Epithelial cell of prostate (primary cell): ENCODE results near the gene DICER1.

Experiments used
- DNase-seq: peaks from one replicate; pipeline ENCODE4 v3.0.0-alpha.2; 2011; ENCODE audit warnings: low read depth, low spot score
- H3K27ac ChIP-seq: fragments of 450-650 bp; 2 replicates; pipeline ENCODE4 v1.5.1; 2017; ENCODE audit warnings: mild to moderate bottlenecking

DICER1 gene

DNA sequence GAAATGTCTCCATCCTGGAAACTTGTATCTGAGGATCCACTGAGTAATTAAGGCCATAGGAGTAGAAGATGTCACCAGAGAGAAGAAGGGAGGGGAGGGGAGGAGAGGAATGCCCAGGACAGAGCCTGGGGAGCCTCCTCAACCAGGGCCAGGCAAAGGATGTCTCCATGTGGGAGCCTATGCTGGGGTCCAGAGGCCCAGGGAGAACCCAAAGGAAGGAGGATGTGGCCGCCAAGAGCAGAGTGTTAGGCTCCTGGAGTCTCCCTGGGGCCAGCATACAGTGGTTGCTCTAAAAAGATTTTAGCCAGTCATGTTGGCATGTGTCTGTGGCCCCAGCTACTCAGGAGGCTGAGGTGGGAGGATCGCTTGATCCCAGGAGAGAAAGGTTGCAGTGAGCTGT lies 92.6 kb downstream of the DICER1 start:
- no peak overlapping the region for H3K27ac ChIP-seq
- no peak for DNase-seq

- DNase-seq: no peak
- no peak overlapping the region for H3K27ac ChIP-seq
Observed at GRCh38 chr14:95064256-95064655, 93.1 kb downstream of the DICER1 start.

DNA sequence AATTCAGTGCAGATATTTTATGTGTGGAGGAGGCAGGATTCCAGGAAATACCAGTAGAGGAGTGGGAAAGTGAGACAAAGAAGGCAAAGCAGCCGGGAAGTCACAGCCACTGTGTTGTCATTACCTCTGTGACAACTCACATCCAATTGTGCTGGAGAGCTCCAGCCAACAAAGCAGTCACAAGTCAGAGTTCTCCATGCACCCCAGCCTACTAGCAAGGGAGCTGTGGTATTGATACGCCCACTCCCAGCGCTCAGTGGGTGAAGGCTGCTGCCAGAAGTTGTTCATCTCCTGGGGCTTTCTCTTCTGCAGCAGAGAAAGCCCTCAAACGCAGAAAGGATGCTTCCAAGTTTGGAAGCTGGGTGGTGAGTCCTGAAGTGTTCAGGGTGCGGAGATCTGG lies 93.9 kb downstream of the DICER1 start:
- DNase-seq: no peak

GRCh38 chr14:95062946-95063345 lies 94.4 kb downstream of the DICER1 start:
- DNase-seq: no peak
- H3K27ac ChIP-seq: no peak overlapping the region

More for the DNA sequence above, 93.9 kb downstream of the DICER1 start:
- H3K27ac ChIP-seq: no peak overlapping the region

DNA sequence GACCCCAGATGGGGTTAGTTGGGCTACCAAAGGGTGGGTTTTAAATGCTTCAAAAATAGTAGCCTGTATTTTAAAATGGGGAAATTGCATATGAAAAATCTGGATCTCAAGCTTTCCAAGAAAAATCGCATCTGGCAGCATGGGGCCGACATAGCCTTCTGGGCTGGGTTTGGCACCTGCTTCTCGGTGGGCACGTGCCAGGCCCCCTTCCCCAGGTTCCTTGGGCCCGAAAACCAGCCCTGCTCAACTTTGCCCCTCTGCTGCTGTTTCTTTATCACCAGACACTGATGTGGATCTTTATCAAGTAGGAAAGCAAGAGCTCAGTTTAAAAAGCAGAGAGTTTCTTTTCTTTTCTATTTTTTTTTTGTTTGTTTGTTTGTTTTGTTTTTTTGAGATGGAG lies 95.1 kb downstream of the DICER1 start:
- H3K27ac ChIP-seq: no peak overlapping the region
- no peak for DNase-seq

GRCh38 chr14:95061317-95062093 lies 95.8 kb downstream of the DICER1 start:
- H3K27ac ChIP-seq: no peak overlapping the region
- DNase-seq: no peak

- H3K27ac ChIP-seq: no peak overlapping the region
- DNase-seq: no peak
Observed at GRCh38 chr14:95059126-95059525, 98.2 kb downstream of the DICER1 start.

DNA sequence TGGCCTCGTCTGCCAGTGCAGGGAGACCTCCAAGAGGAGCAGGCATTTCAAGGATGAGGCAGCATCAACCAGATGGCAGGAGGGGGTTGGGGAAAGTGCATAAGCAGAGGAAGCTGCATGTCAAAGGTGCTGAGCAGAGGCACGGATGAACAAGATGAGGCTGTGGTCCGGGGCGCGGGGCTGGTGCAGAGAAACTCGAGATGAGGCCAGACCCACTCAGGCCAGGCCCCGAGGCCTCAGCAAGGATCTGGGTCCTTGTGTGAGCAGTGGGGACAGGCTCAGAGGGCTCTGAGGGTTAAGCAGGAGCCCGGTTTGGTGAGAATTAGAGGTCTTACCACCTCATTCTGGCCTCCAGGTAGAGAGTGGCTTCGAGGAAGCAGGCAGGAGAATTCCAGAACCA lies 98.8 kb downstream of the DICER1 start:
- H3K27ac ChIP-seq: no peak overlapping the region
- DNase-seq: no peak

- no peak overlapping the region for H3K27ac ChIP-seq
- DNase-seq: no peak
Observed at GRCh38 chr14:95057851-95058250, 99.5 kb downstream of the DICER1 start.

DNA sequence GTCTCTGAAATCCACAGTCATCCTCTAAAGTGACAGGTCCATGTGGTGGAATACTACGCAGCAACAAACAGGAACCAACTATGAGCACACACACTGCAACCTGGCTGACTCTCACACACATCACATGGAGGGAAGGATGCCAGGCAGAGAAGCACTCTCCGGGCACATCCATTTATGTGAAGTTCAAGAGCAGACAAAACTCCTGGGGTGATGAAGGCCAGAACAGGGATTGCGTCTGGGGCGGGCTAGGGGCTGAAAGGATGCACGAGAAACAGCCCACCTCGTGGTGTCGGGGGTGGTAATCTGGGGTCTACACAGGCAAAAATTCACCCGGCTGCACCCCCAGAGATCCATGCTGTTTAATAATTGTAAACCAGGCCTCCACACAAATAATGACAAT lies 100.2 kb downstream of the DICER1 start:
- H3K27ac ChIP-seq: no peak overlapping the region
- no peak for DNase-seq

- no peak for DNase-seq
- no peak overlapping the region for H3K27ac ChIP-seq
Observed at GRCh38 chr14:95056476-95056875, 100.9 kb downstream of the DICER1 start.

DNA sequence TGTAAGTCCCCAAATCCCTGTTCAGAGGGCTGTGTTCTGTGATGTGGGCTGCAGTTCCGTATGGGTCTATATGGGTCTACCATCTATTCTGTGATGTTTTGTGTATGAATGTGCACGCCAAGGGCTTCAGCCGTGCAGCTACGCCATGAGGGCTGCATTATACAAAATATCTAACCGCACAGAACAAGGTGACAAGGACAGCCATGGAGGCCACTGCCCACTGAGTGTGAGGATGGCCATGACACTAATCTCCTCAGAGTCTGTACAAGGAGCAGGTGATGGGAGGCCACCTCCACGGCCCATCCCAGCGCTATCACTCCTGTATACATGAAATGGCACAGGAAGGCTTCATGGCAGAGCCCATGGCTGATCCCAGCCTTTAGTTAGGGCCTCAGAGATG lies 102.0 kb downstream of the DICER1 start:
- DNase-seq: no peak
- H3K27ac ChIP-seq: no peak overlapping the region

GRCh38 chr14:95054346-95055280 lies 102.7 kb downstream of the DICER1 start:
- DNase-seq: no peak
- no peak overlapping the region for H3K27ac ChIP-seq

- no peak overlapping the region for H3K27ac ChIP-seq
- no peak for DNase-seq
Observed at GRCh38 chr14:95052016-95052585, 105.2 kb downstream of the DICER1 start.

DNA sequence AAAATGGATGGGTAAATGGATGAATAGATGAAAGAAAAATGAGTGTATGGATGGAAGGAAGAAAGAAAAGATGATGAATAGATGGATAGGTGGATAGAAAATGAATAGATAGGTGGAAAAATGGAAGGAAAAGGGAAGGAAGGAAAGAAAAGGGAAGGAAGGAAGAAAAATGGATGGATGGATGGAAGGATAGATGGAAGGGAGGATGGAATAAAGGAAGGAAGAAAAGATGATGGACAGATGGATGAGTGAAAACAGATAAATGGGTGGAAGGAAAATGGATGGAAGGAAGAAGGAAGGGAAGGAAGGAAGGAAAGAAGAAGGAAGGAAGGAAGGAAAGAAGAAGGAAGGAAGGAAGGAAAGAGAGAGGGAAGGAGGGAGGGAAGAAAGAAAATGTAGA lies 107.4 kb downstream of the DICER1 start:
- H3K27ac ChIP-seq: no peak overlapping the region
- DNase-seq: no peak

- H3K27ac ChIP-seq: no peak overlapping the region
- no peak for DNase-seq
Observed at GRCh38 chr14:95048771-95049312, 108.5 kb downstream of the DICER1 start.

DNA sequence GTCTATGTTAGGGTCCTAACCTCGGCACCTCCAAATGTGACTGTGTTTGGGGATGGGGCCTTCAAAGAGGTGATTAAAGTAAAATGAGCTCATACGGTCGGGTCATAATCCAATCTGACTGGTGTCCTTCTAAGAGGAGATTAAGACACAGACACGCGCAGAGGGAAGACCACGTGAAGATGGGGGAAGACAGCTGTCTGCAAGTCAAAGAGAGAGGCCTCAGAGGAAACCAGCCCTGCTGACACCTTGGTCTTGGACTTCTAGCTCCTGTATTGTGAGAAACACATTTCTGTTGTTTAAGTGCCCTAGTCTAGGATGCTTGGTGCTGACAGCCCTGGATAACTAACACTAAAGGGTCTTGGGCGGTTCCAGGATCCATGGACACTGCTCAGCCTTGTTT lies 109.6 kb downstream of the DICER1 start:
- no peak overlapping the region for H3K27ac ChIP-seq
- no peak for DNase-seq

DNA sequence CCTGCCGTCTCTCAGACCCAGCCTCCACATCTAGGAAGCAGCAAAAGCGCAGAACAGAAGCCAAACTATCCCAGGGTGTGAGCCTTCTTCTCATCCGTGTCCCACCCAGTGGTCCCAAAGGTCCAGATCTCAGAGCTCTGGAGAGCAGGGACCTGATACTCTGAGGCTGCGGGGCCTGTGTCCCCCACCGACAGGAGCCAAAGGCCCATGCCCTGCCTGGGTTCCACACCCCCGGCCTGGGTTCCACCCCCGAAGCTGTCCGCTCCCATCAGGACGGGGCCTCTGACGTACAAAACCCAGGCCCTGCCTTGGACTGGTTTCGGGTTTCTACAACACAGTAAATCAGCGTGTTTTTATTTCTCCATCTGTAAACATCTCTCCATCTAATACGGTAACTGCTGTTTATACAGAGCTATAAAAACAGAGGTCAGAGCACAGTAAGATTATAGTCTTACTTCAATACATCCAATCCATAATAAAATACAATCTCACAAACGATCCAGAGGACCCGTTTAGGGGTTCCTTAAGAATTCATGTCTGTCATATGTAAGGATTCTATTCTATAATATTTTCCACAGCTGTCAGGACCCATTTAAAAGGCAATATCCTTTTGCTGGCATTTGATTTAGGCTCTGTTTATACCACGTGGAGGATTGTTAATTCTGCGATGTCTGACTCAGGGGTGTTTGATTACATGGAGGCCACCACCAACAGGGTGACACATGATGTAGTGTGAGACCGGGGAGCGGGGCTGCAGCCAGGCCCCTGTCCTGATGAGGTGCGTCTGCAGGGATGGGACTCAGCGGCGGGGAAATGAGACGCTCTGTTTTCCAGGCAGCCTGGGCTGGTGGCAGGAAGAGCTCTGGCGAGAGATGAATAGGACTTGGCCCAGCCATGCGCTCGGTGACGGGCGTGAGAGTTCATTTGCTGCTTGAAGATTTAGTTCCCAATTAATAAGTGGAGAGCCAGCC lies 110.3 kb downstream of the DICER1 start:
- DNase-seq: no peak
- no peak overlapping the region for H3K27ac ChIP-seq

DNA sequence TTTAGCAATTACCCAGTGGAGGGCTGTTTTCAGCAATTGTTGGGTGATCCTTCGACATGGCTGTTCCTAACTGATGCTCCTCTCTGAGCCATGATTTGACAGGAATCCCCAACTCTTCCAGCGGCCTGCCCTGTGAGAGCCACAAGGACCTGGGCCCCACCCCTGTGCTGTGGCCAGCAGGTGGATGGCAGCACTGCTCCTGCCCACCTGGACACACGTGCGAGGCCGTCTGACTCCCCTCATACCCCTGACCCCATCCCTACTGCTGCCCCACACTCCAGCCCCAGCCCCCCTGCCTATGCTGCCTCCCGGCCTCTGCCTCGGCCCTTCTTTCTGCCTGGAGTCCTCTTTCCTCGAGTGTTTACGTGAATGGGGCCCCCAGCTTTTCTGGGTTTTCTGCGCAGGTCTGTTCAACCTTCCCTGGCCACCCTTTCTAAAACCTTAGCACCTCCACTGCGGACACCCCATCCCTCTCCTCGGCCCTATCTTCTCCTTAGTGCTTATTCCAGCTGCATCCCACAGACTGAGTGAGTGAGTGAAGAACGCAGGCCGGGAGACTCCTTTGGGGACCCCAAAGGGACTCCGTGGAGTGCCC lies 111.4 kb downstream of the DICER1 start:
- DNase-seq: no peak
- no peak overlapping the region for H3K27ac ChIP-seq
